ENCODE data around the gene PRKCE. TPM values are rescaled to one million over a fixed set of nuclear protein-coding genes. Genes with fewer than 3 reads are reported as not detected.

PRKCE gene
- total RNA-seq, 1 experiment from 2014 or later, result 1.3 TPM

- peaks cover 0 to 10% (median 2%) of the 10 kb centered on the region in 3 experiments; a peak in 4 of 7 replicates for H3K36me3 Mint-ChIP-seq (ENCODE audit: insufficient read depth in 1 of 3, low read depth in 3 of 3)
- WGBS (ENCODE audit: extremely low coverage, insufficient read length, low lambda C conversion rate), result no CpG with 5 or more reads among the region's 12 CpGs
- no peaks in the 10 kb centered on the region for H3K9me3 ChIP-seq (ENCODE audit: control insufficient read depth, low read depth, low read length)
- no peak overlapping the region for H4K5ac ChIP-seq (ENCODE audit: insufficient read length, low read depth, low read length)
- H2BK5ac ChIP-seq (ENCODE audit: insufficient read length, low read length), result no peak overlapping the region
- no peak overlapping the region for H3K9ac ChIP-seq (ENCODE audit: extremely low read depth, insufficient read length, low read length)
- H3K4me3 Mint-ChIP-seq, result no peak overlapping the region
- no peak overlapping the region for H3K23ac ChIP-seq (ENCODE audit: insufficient read length, low read depth, low read length)
- no peak overlapping the region for H4K8ac ChIP-seq (replicated peaks; ENCODE audit: insufficient read length, low read depth, low read length)
- H2BK15ac ChIP-seq (ENCODE audit: low read depth, low read length), result no peak overlapping the region
- H3T11ph ChIP-seq (ENCODE audit: low read length), result no peak overlapping the region
- H3K23me2 ChIP-seq (ENCODE audit: insufficient read length, low read depth, low read length, poor library complexity, severe bottlenecking), result no peaks in the 10 kb centered on the region
- no peak for TF ChIP-seq CTCF (conservative IDR thresholded peaks at IDR 0.05)
- no peak overlapping the region for H2BK12ac ChIP-seq (ENCODE audit: insufficient read length, low read depth, low read length)
- H3K18ac ChIP-seq (ENCODE audit: insufficient read length, low read depth, low read length), result no peak overlapping the region
- no peak overlapping the region for H3K27ac Mint-ChIP-seq
- H3K27ac ChIP-seq (ENCODE audit: insufficient read length, low read depth, low read length), result no peak overlapping the region
- H3K4ac ChIP-seq (ENCODE audit: low read depth, low read length), result no peak overlapping the region
- peaks cover 10 to 11% of the 10 kb centered on the region in 2 experiments for H3K9me3 Mint-ChIP-seq
- no peak overlapping the region for H2AK5ac ChIP-seq (ENCODE audit: insufficient read length, low read length)
- peaks cover 5% of the 10 kb centered on the region for H3K27me3 Mint-ChIP-seq (ENCODE audit: low read depth)
- H2AFZ ChIP-seq (ENCODE audit: low read length), result no peak overlapping the region
- no peaks in the 10 kb centered on the region for H3K79me1 ChIP-seq (ENCODE audit: insufficient read depth, low read depth, low read length, poor library complexity, severe bottlenecking)
- H3K27me3 ChIP-seq (ENCODE audit: insufficient read depth, low read length), result no peaks in the 10 kb centered on the region
- no peak overlapping the region for H2BK20ac ChIP-seq (ENCODE audit: low read depth, low read length, poor library complexity, severe bottlenecking)
- H2BK120ac ChIP-seq (ENCODE audit: low read depth, low read length, poor library complexity, severe bottlenecking), result no peak overlapping the region
- H4K91ac ChIP-seq (ENCODE audit: insufficient read length, low read depth, low read length), result no peak overlapping the region
- no peak overlapping the region for H3K14ac ChIP-seq (ENCODE audit: insufficient read depth, low read length)
- no peak overlapping the region for H3K4me2 ChIP-seq (ENCODE audit: insufficient read depth, insufficient read length, low read length)
- no peak overlapping the region for H3K56ac ChIP-seq (ENCODE audit: insufficient read length, low read depth, low read length)
- H4K20me1 ChIP-seq (ENCODE audit: control insufficient read depth, insufficient read depth, insufficient read length), result no peaks in the 10 kb centered on the region
- H3K79me2 ChIP-seq (ENCODE audit: insufficient read depth, low read length), result no peaks in the 10 kb centered on the region
- peaks cover 14 to 18% of the 10 kb centered on the region in 2 experiments for H3K4me1 Mint-ChIP-seq
- DNase-seq, result no peak
- no peaks in the 10 kb centered on the region for H3K4me1 ChIP-seq (ENCODE audit: insufficient read depth, low read length)
These were observed 92.3 kb downstream of the PRKCE start for GRCh38 chr2:45743531-45744396.
